HEK293 (cell line): ENCODE data around the gene KCTD6.

Experiments
- PBX3 ChIP-seq: sonication (generic); formaldehyde crosslinking; IDR thresholded peaks from 2 replicates; pipeline ENCODE4 v1.8.1; 2022; ENCODE audit warnings: mild to moderate bottlenecking, moderate library complexity, missing genetic modification reagents
- REPIN1 ChIP-seq: fragments of 450-650 bp; formaldehyde crosslinking; IDR thresholded peaks from 2 replicates; pipeline ENCODE4 v1.5.1; 2017; ENCODE audit warnings: missing biosample characterization, missing genetic modification characterization, low read depth
- TCF7L2 ChIP-seq: IDR thresholded peaks from 2 replicates; pipeline ENCODE4 v1.6.1; 2011; ENCODE audit warnings: low read depth, mild to moderate bottlenecking, inconsistent platforms, low read length, moderate library complexity, borderline replicate concordance
- YY1 ChIP-seq: fragments of 450-650 bp; formaldehyde crosslinking; IDR thresholded peaks from 2 replicates; pipeline ENCODE4 v1.5.1; 2018; ENCODE audit warnings: missing biosample characterization, missing genetic modification characterization
- ZBTB8A ChIP-seq: fragments of 450-650 bp; formaldehyde crosslinking; IDR thresholded peaks from 2 replicates; pipeline ENCODE4 v1.5.1; 2016; ENCODE audit warnings: missing biosample characterization, missing genetic modification characterization
- ZNF155 ChIP-seq: fragments of 450-650 bp; formaldehyde crosslinking; IDR thresholded peaks from 2 replicates; pipeline ENCODE4 v1.5.1; 2016; ENCODE audit warnings: missing biosample characterization, missing genetic modification characterization
- ZNF169 ChIP-seq: fragments of 450-650 bp; formaldehyde crosslinking; IDR thresholded peaks from 2 replicates; pipeline ENCODE4 v1.5.1; 2016; ENCODE audit warnings: missing biosample characterization, missing genetic modification characterization
- ZNF174 ChIP-seq: fragments of 450-650 bp; formaldehyde crosslinking; IDR thresholded peaks from 2 replicates; pipeline ENCODE4 v1.5.0; 2017; ENCODE audit warnings: missing biosample characterization, mild to moderate bottlenecking, missing genetic modification characterization
- ZNF274 ChIP-seq, 2 experiments: fragments of 200-500 bp in 1 of 2; fragments of 450-650 bp in 1 of 2; sonication (Bioruptor generic) in 1 of 2; formaldehyde crosslinking in 1 of 2; IDR thresholded peaks; 2 replicates each; pipeline versions ENCODE4 v1.5.1 to v1.6.1; 2014 to 2016; ENCODE audit warnings: borderline replicate concordance in 1 of 2, inconsistent platforms in 1 of 2, low read length in 1 of 2, missing biosample characterization in 1 of 2, missing genetic modification characterization in 1 of 2
- ZNF324 ChIP-seq: fragments of 450-650 bp; formaldehyde crosslinking; IDR thresholded peaks from 2 replicates; pipeline ENCODE4 v1.5.1; 2016; ENCODE audit warnings: missing biosample characterization, missing genetic modification characterization
- ZNF350 ChIP-seq: fragments of 450-650 bp; formaldehyde crosslinking; IDR thresholded peaks from 2 replicates; pipeline ENCODE4 v1.5.0; 2017; ENCODE audit warnings: missing biosample characterization, mild to moderate bottlenecking, missing genetic modification characterization
- ZNF560 ChIP-seq: fragments of 450-650 bp; formaldehyde crosslinking; IDR thresholded peaks from 2 replicates; pipeline ENCODE4 v1.5.1; 2017; ENCODE audit warnings: missing biosample characterization, missing genetic modification characterization, borderline replicate concordance
- TF ChIP-seq, protein P1 (sequence below): fragments of 450-650 bp; formaldehyde crosslinking; IDR thresholded peaks from 2 replicates; pipeline ENCODE4 v1.5.1; 2016; ENCODE audit warnings: missing biosample characterization, missing genetic modification characterization
- TF ChIP-seq, protein P2 (sequence below): fragments of 450-650 bp; formaldehyde crosslinking; IDR thresholded peaks from 2 replicates; pipeline ENCODE4 v1.5.1; 2016; ENCODE audit warnings: missing biosample characterization, missing genetic modification characterization, low read depth

GRCh38 chr3:58529516-58530353 is 37.8 kb downstream of the KCTD6 start:
- no peak for TF ChIP-seq TCF7L2
- TF ChIP-seq PBX3, result no peak
- TF ChIP-seq, protein P1, sequence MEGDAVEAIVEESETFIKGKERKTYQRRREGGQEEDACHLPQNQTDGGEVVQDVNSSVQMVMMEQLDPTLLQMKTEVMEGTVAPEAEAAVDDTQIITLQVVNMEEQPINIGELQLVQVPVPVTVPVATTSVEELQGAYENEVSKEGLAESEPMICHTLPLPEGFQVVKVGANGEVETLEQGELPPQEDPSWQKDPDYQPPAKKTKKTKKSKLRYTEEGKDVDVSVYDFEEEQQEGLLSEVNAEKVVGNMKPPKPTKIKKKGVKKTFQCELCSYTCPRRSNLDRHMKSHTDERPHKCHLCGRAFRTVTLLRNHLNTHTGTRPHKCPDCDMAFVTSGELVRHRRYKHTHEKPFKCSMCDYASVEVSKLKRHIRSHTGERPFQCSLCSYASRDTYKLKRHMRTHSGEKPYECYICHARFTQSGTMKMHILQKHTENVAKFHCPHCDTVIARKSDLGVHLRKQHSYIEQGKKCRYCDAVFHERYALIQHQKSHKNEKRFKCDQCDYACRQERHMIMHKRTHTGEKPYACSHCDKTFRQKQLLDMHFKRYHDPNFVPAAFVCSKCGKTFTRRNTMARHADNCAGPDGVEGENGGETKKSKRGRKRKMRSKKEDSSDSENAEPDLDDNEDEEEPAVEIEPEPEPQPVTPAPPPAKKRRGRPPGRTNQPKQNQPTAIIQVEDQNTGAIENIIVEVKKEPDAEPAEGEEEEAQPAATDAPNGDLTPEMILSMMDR, result no peak; the same call in 1 of the 2 replicates
- TF ChIP-seq ZBTB8A (tag by site-specific recombination), result no peak
- no peak for TF ChIP-seq YY1 (tag by site-specific recombination)
- TF ChIP-seq ZNF350 (tag by site-specific recombination), result no peak
- no peak for TF ChIP-seq ZNF174
- TF ChIP-seq, protein P2, sequence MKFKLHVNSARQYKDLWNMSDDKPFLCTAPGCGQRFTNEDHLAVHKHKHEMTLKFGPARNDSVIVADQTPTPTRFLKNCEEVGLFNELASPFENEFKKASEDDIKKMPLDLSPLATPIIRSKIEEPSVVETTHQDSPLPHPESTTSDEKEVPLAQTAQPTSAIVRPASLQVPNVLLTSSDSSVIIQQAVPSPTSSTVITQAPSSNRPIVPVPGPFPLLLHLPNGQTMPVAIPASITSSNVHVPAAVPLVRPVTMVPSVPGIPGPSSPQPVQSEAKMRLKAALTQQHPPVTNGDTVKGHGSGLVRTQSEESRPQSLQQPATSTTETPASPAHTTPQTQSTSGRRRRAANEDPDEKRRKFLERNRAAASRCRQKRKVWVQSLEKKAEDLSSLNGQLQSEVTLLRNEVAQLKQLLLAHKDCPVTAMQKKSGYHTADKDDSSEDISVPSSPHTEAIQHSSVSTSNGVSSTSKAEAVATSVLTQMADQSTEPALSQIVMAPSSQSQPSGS, result no peak
- no peak for TF ChIP-seq ZNF324 (tag by site-specific recombination)
- no peak for TF ChIP-seq REPIN1 (tag by site-specific recombination)
- TF ChIP-seq ZNF155 (tag by site-specific recombination), result no peak
- TF ChIP-seq ZNF560 (tag by site-specific recombination), result no peak
- no peak for TF ChIP-seq ZNF274 (IDR thresholded peaks at IDR 0.05; ENCODE audit: low read length)
- no peak for TF ChIP-seq ZNF274 (tag by site-specific recombination; IDR thresholded peaks at IDR 0.05; ENCODE audit: borderline replicate concordance)
- TF ChIP-seq ZNF169 (tag by site-specific recombination), result no peak
